HepG2 (cell line): ENCODE measurements around the gene SNX10. TPM values are rescaled to one million over a fixed set of nuclear protein-coding genes. Genes with fewer than 3 reads are reported as not detected.

Experiments used
- ATAC-seq: fragments of 200-7000 bp; cut with Tn5 transposase; 3 replicates; pipeline ENCODE4 v1.9.1; 2020; ENCODE audit warnings: mild to moderate bottlenecking, moderate library complexity
- BruUV-seq: library from RNA; stranded (reverse); fragments of 400-500 nt; replicated peaks from 2 replicates; lab custom pipeline; 2021; lab: Mats Ljungman, UMichigan
- CTCF ChIA-PET: fragments of 300-600 bp; formaldehyde crosslinking; extraction: SDS; loops from one replicate; lab custom pipeline; 2021; ENCODE audit warnings: low total read pairs, inconsistent platforms, low intra/inter-chr PET ratio; lab: Yijun Ruan, JAX
- POLR2A ChIA-PET: fragments of 350-600 bp; sonication (Branson Sonifier 250); formaldehyde crosslinking; loops from one replicate; lab custom pipeline; 2020; ENCODE audit warnings: antibody characterized with exemption, inconsistent platforms; lab: Yijun Ruan, JAX
- DNase-seq: peaks from one replicate; pipeline ENCODE4 v3.0.0-alpha.2; 2015; ENCODE audit warnings: low spot score
- FAIRE-seq: peaks from 3 replicates; lab custom pipeline; 2011; peaks lifted over from hg19 to GRCh38; lab: Jason Lieb, UNC
- H2AFZ ChIP-seq: one replicate; pipeline ENCODE4 v1.6.1; 2011; ENCODE audit warnings: low read length, inconsistent platforms
- H3K27ac ChIP-seq: fragments of 300-600 bp; 3 replicates; pipeline ENCODE4 v1.8.0; 2011; ENCODE audit warnings: mixed run types, mild to moderate bottlenecking, mixed read lengths, low read length, inconsistent platforms; ENCODE audit not compliant: insufficient read depth; ENCODE audit errors: extremely low read length
- H3K27me3 ChIP-seq, 2 experiments: fragments of 200-600 bp in 1 of 2; 2 replicates in 1 of 2; 3 replicates in 1 of 2; pipeline versions ENCODE4 v1.6.0 to v1.8.0; 2011; ENCODE audit warnings: low read length in 2 of 2, mild to moderate bottlenecking in 2 of 2, moderate library complexity in 2 of 2, inconsistent platforms in 1 of 2; ENCODE audit not compliant: insufficient read depth in 2 of 2, control insufficient read depth in 1 of 2
- H3K36me3 ChIP-seq, 2 experiments: fragments of 200-600 bp in 1 of 2; replicated peaks in 1 of 2; 2 replicates in 1 of 2; 3 replicates in 1 of 2; pipeline versions ENCODE4 v1.5.1 to v1.8.0; 2011; ENCODE audit warnings: low read length in 2 of 2, inconsistent platforms in 1 of 2; ENCODE audit not compliant: insufficient read depth in 2 of 2, control insufficient read depth in 1 of 2
- H3K4me1 ChIP-seq: 2 replicates; pipeline ENCODE4 v1.5.1; 2012; ENCODE audit warnings: low read length, inconsistent platforms; ENCODE audit not compliant: insufficient read depth
- H3K4me2 ChIP-seq: 2 replicates; pipeline ENCODE4 v1.6.0; 2011; ENCODE audit warnings: low read depth, low read length, inconsistent platforms
- H3K4me3 ChIP-seq, 3 experiments: fragments of 200-600 bp in 1 of 3; sonication (generic), shearing (Covaris generic) in 1 of 3; replicated peaks in 1 of 3; 2 replicates each; pipeline ENCODE4 v1.5.1; 2011 to 2016; ENCODE audit warnings: low read length in 3 of 3, inconsistent platforms in 2 of 3, low read depth in 2 of 3, mild to moderate bottlenecking in 2 of 3, control low read depth in 1 of 3, mixed read lengths in 1 of 3; ENCODE audit not compliant: insufficient read depth in 1 of 3
- H3K79me2 ChIP-seq: one replicate; pipeline ENCODE4 v1.6.1; 2011; ENCODE audit warnings: low read length, inconsistent platforms; ENCODE audit not compliant: insufficient read depth
- H3K9ac ChIP-seq: 2 replicates; pipeline ENCODE4 v1.6.0; 2011; ENCODE audit warnings: mild to moderate bottlenecking, low read depth, low read length, inconsistent platforms; ENCODE audit not compliant: insufficient read depth
- H3K9me3 ChIP-seq: 2 replicates; pipeline ENCODE4 v1.5.1; 2012; ENCODE audit warnings: mild to moderate bottlenecking, low read length
- H4K20me1 ChIP-seq: 2 replicates; pipeline ENCODE4 v1.6.0; 2011; ENCODE audit warnings: inconsistent platforms, mild to moderate bottlenecking, low read length, moderate library complexity; ENCODE audit not compliant: insufficient read depth
- CAMTA2 ChIP-seq: sonication (generic); formaldehyde crosslinking; IDR thresholded peaks from 2 replicates; pipeline ENCODE4 v1.4.0; 2020; ENCODE audit warnings: mild to moderate bottlenecking, missing genetic modification reagents, borderline replicate concordance
- CCAR2 ChIP-seq: fragments of 200-400 bp; formaldehyde crosslinking; optimal IDR thresholded peaks from 2 replicates; pipeline ENCODE3; 2018; ENCODE audit warnings: low read depth, mild to moderate bottlenecking, low read length, moderate library complexity
- CENPX ChIP-seq: sonication (generic); formaldehyde crosslinking; IDR thresholded peaks from 2 replicates; pipeline ENCODE4 v1.9.0; 2021; ENCODE audit warnings: mild to moderate bottlenecking, missing genetic modification reagents, moderate library complexity
- NFIB ChIP-seq: sonication (generic); formaldehyde crosslinking; IDR thresholded peaks from 2 replicates; pipeline ENCODE4 v1.9.0; 2021; ENCODE audit warnings: missing genetic modification reagents, mild to moderate bottlenecking, borderline replicate concordance
- RFX3 ChIP-seq: IDR thresholded peaks from 2 replicates; pipeline ENCODE4 v1.6.1; 2016; ENCODE audit warnings: missing biosample characterization, missing genetic modification reagents
- SNAI1 ChIP-seq: sonication (generic); formaldehyde crosslinking; IDR thresholded peaks from 2 replicates; pipeline ENCODE4 v1.5.0; 2020; ENCODE audit warnings: mild to moderate bottlenecking, missing genetic modification reagents, borderline replicate concordance
- THAP7 ChIP-seq: sonication (generic); formaldehyde crosslinking; IDR thresholded peaks from 2 replicates; pipeline ENCODE4 v1.8.1; 2023; ENCODE audit warnings: mild to moderate bottlenecking, missing genetic modification reagents
- ZBTB1 ChIP-seq: sonication (generic); formaldehyde crosslinking; IDR thresholded peaks from 2 replicates; pipeline ENCODE4 v1.4.0; 2020; ENCODE audit warnings: missing genetic modification reagents, borderline replicate concordance
- ZNF282 ChIP-seq: fragments of 450-650 bp; IDR thresholded peaks from 2 replicates; pipeline ENCODE4 v1.6.1; 2018; ENCODE audit not compliant: partially characterized antibody
- ZNF775 ChIP-seq: sonication (generic); formaldehyde crosslinking; IDR thresholded peaks from 2 replicates; pipeline ENCODE4 v1.4.0; 2020; ENCODE audit warnings: missing genetic modification reagents, mild to moderate bottlenecking, moderate library complexity, borderline replicate concordance
- ZNF792 ChIP-seq: IDR thresholded peaks from 2 replicates; pipeline ENCODE4 v1.6.1; 2016
- ZNF839 ChIP-seq: sonication (generic); formaldehyde crosslinking; IDR thresholded peaks from 2 replicates; pipeline ENCODE4 v1.4.0; 2020; ENCODE audit warnings: missing genetic modification reagents, mild to moderate bottlenecking, borderline replicate concordance
- WGBS: methylation state at CpG from one replicate; pipeline ENCODE4 v1.1.6; 2017; ENCODE audit warnings: low lambda C conversion rate; 5-methylcytosine and 5-hydroxymethylcytosine counted together
- in situ Hi-C: cut with HindIII; loops from 2 replicates; pipeline ENCODE4 v1.10.0; 2017; ENCODE audit warnings: low pct_unique_long_range_greater_than_20kb; ENCODE audit not compliant: extremely low pct_ligation_motif_present
- intact Hi-C: fragments of 100-400 bp; cut with micrococcal nuclease; formaldehyde crosslinking; loops from one replicate; pipeline ENCODE4 v1.10.0; 2022; ENCODE audit not compliant: unreplicated experiment
- polyA plus RNA-seq, 8 experiments: library from polyadenylated mRNA; depleted of rRNA in 3 of 8; stranded (reverse) in 7 of 8; unstranded in 1 of 8; fragments of >200 nt; fragmentation: Illumina TruSeq in 4 of 8; extraction: Trizol in 4 of 8; gene quantifications; 2 replicates each; pipeline versions ENCODE4 v1.2.1 to v1.2.3, GENCODE V29; 2011 to 2016; ENCODE audit warnings: low read depth in 4 of 8, missing spikeins in 1 of 8, mixed read lengths in 1 of 8; ENCODE audit not compliant: insufficient read depth in 1 of 8
- total RNA-seq, 5 experiments: library from RNA; depleted of rRNA; stranded (reverse); fragments of >200 nt; fragmentation: Illumina TruSeq; extraction: Trizol; gene quantifications; 2 replicates each; pipeline ENCODE4 v1.2.3, GENCODE V29; 2016; ENCODE audit warnings: low read depth in 1 of 5
- TF ChIP-seq, protein P1 (sequence below): sonication (generic); formaldehyde crosslinking; IDR thresholded peaks from 2 replicates; pipeline ENCODE4 v1.8.0; 2022; ENCODE audit warnings: missing genetic modification reagents, mild to moderate bottlenecking, inconsistent platforms, borderline replicate concordance

The SNX10 gene
- total and polyA plus RNA-seq, 2 of the 13 experiments (the other 11 are each of a cell fraction or from before 2014, with no cell fraction given) = 26.0 to 27.6 TPM

- 79% methylated on average over 1 of the region's 1 CpG for WGBS
- ATAC-seq = no peak
- intact Hi-C loops (no loop called here), in situ Hi-C loops (no loop called here)
- Histone ChIP-seq H3K9ac (no peak overlapping the region), H3K27me3 (no peaks in the 10 kb centered on the region), H3K27ac (no peak overlapping the region), H3K9me3 (no peaks in the 10 kb centered on the region), H3K4me1 (peaks cover 22% of the 10 kb centered on the region), H3K4me3 (no peak overlapping the region), H3K4me2 (no peak overlapping the region), H3K36me3 (peaks cover 1 to 8% of the 10 kb centered on the region in 2 experiments; a peak in 2 of 5 replicates), H3K79me2 (peaks cover 2% of the 10 kb centered on the region), H4K20me1 (no peaks in the 10 kb centered on the region), H2AFZ (no peak overlapping the region)
- no peak for TF ChIP-seq CCAR2
- no peak for TF ChIP-seq CENPX (CRISPR knock-in tag)
- TF ChIP-seq ZBTB1 = no peak
- TF ChIP-seq, protein P1, sequence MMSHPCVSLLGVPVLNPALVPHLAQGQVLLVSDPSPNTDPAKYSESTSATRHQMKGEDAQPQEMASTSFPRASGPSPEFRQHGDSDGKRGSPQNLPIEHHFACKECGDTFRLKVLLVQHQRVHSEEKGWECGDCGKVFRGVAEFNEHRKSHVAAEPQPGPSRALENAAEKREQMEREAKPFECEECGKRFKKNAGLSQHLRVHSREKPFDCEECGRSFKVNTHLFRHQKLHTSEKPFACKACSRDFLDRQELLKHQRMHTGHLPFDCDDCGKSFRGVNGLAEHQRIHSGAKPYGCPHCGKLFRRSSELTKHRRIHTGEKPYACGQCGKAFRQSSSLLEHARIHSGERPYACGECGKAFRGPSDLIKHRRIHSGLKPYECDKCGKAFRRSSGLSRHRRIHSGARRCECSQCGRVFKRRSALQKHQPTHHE (CRISPR knock-in tag) = no peak
- TF ChIP-seq ZNF792 (CRISPR knock-in tag) = no peak
- TF ChIP-seq RFX3 (CRISPR knock-in tag) = no peak
- no peak for TF ChIP-seq ZNF282
- TF ChIP-seq NFIB (CRISPR knock-in tag) = no peak
- TF ChIP-seq CAMTA2 (CRISPR knock-in tag) = no peak
- TF ChIP-seq ZNF839 (CRISPR knock-in tag) = no peak
- TF ChIP-seq ZNF775 (CRISPR knock-in tag) = no peak
- no peak for TF ChIP-seq THAP7 (CRISPR knock-in tag)
- TF ChIP-seq SNAI1 (CRISPR knock-in tag) = no peak
- BruUV-seq = no TSS peak
- no peak for FAIRE-seq
- ChIA-PET CTCF (no interaction called here), POLR2A (no interaction called here)
- DNase-seq = no peak
These were observed 29.8 kb downstream of the SNX10 start for GRCh38 chr7:26321435-26321834.
